Caco-2 (cell line): Measurements from ENCODE around the gene GNG14. TPM values are rescaled to one million over a fixed set of nuclear protein-coding genes. Genes with fewer than 3 reads are reported as not detected.

Experiments
- BruUV-seq: library from RNA; stranded (reverse); fragments of 400-500 nt; replicated peaks from 2 replicates; lab custom pipeline; 2021; lab: Mats Ljungman, UMichigan
- CTCF ChIA-PET: fragments of 300-600 bp; sonication (Branson Sonifier 250); formaldehyde crosslinking; loops from one replicate; lab custom pipeline; 2022; ENCODE audit warnings: antibody characterized with exemption; lab: Charles Lee
- POLR2A ChIA-PET: fragments of 300-600 bp; sonication (Branson Sonifier 250); formaldehyde crosslinking; loops from one replicate; lab custom pipeline; 2022; ENCODE audit warnings: antibody characterized with exemption; lab: Charles Lee
- DNase-seq, 2 experiments: peaks; one replicate each; pipeline versions ENCODE4 v3.0.0 to v3.0.0-alpha.2; 2020 to 2022
- H3K27me3 ChIP-seq: replicated peaks from 2 replicates; pipeline ENCODE4 v1.6.0; 2011; ENCODE audit warnings: low read length; ENCODE audit not compliant: control insufficient read depth, insufficient read depth
- H3K36me3 ChIP-seq: 2 replicates; pipeline ENCODE4 v1.5.1; 2011; ENCODE audit warnings: low read length; ENCODE audit not compliant: control insufficient read depth, insufficient read depth
- H3K4me1 ChIP-seq: fragments of 250-450 bp; sonication (Bioruptor Pico); 2 replicates; pipeline ENCODE4 v1.5.1; 2020; ENCODE audit warnings: mild to moderate bottlenecking
- H3K4me3 ChIP-seq: 2 replicates; pipeline ENCODE4 v1.5.1; 2011; ENCODE audit warnings: low read depth, mild to moderate bottlenecking, control low read depth, low read length
- H3K9me3 ChIP-seq: fragments of 250-450 bp; sonication (Bioruptor Pico); 2 replicates; pipeline ENCODE4 v1.5.1; 2020; ENCODE audit warnings: mild to moderate bottlenecking, moderate library complexity
- H3K27ac Mint-ChIP-seq: one replicate; pipeline ENCODE4 v1.8.0; 2022; ENCODE audit warnings: mixed read lengths; ENCODE audit not compliant: unreplicated experiment
- H3K27me3 Mint-ChIP-seq: one replicate; pipeline ENCODE4 v1.8.0; 2022; ENCODE audit warnings: mixed read lengths; ENCODE audit not compliant: insufficient read depth, unreplicated experiment
- H3K36me3 Mint-ChIP-seq: one replicate; pipeline ENCODE4 v1.8.0; 2022; ENCODE audit warnings: mild to moderate bottlenecking, mixed read lengths; ENCODE audit not compliant: insufficient read depth, unreplicated experiment
- H3K4me1 Mint-ChIP-seq: one replicate; pipeline ENCODE4 v1.8.0; 2022; ENCODE audit warnings: low read depth, mixed read lengths; ENCODE audit not compliant: unreplicated experiment
- H3K4me3 Mint-ChIP-seq: one replicate; pipeline ENCODE4 v1.8.0; 2022; ENCODE audit warnings: mild to moderate bottlenecking, moderate library complexity, mixed read lengths; ENCODE audit not compliant: unreplicated experiment
- H3K9me3 Mint-ChIP-seq: one replicate; pipeline ENCODE4 v1.8.0; 2022; ENCODE audit warnings: mixed read lengths; ENCODE audit not compliant: unreplicated experiment
- intact Hi-C: fragments of 100-400 bp; cut with micrococcal nuclease; formaldehyde crosslinking; loops from one replicate; pipeline ENCODE4 v1.10.0; 2022; ENCODE audit not compliant: unreplicated experiment
- total RNA-seq: library from RNA; stranded (reverse); gene quantifications from 2 replicates; pipeline ENCODE4 v1.2.3, GENCODE V29; 2022
- TF ChIP-seq, protein P1 (sequence below), 2 experiments: fragments of 200-600 bp in 1 of 2; IDR thresholded peaks; 1 replicate in 1 of 2; 2 replicates in 1 of 2; pipeline versions ENCODE4 v1.5.1 to v1.8.0; 2011 to 2022; ENCODE audit warnings: antibody characterized with exemption in 1 of 2, control low read depth in 1 of 2, inconsistent platforms in 1 of 2, low read depth in 1 of 2, low read length in 1 of 2, mild to moderate bottlenecking in 1 of 2, moderate library complexity in 1 of 2; ENCODE audit not compliant: insufficient read depth in 1 of 2, severe bottlenecking in 1 of 2, unreplicated experiment in 1 of 2

Gene GNG14
- total RNA-seq, 1 experiment from 2014 or later, result not detected

GRCh38 chr19:12664406-12665280, 23.2 kb upstream of the GNG14 start:
- peak in 1 of 2 experiments; percentile 53 for DNase-seq
- intact Hi-C loops, result no loop called here
- no peaks in the 10 kb centered on the region; the same call in none of the 2 replicates for H3K36me3 ChIP-seq
- CTCF ChIA-PET, result no interaction called here
- H3K27ac Mint-ChIP-seq, result no peak overlapping the region
- no peaks in the 10 kb centered on the region for H3K27me3 ChIP-seq
- no TSS peak for BruUV-seq
- H3K4me1 Mint-ChIP-seq, result peaks cover 8% of the 10 kb centered on the region
- H3K4me1 ChIP-seq, result peaks cover 12% of the 10 kb centered on the region
- TF ChIP-seq, protein P1, sequence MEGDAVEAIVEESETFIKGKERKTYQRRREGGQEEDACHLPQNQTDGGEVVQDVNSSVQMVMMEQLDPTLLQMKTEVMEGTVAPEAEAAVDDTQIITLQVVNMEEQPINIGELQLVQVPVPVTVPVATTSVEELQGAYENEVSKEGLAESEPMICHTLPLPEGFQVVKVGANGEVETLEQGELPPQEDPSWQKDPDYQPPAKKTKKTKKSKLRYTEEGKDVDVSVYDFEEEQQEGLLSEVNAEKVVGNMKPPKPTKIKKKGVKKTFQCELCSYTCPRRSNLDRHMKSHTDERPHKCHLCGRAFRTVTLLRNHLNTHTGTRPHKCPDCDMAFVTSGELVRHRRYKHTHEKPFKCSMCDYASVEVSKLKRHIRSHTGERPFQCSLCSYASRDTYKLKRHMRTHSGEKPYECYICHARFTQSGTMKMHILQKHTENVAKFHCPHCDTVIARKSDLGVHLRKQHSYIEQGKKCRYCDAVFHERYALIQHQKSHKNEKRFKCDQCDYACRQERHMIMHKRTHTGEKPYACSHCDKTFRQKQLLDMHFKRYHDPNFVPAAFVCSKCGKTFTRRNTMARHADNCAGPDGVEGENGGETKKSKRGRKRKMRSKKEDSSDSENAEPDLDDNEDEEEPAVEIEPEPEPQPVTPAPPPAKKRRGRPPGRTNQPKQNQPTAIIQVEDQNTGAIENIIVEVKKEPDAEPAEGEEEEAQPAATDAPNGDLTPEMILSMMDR (IDR thresholded peaks at IDR 0.05; ENCODE audit: insufficient read depth in 1 of 2, low read depth in 1 of 2, low read length in 1 of 2, severe bottlenecking in 1 of 2, unreplicated experiment in 1 of 2), result no peak
- no peak overlapping the region for H3K4me3 ChIP-seq
- no peaks in the 10 kb centered on the region for H3K9me3 Mint-ChIP-seq
- no peaks in the 10 kb centered on the region for H3K9me3 ChIP-seq
- no peaks in the 10 kb centered on the region for H3K27me3 Mint-ChIP-seq
- H3K4me3 Mint-ChIP-seq, result no peak overlapping the region
- POLR2A ChIA-PET, result interaction anchor here (0.7 kb wide), 1 partner anchor 17 kb away, joined by 3 read pairs; no protein-coding TSS in a partner anchor
- H3K36me3 Mint-ChIP-seq, result peaks cover 30% of the 10 kb centered on the region

DNA sequence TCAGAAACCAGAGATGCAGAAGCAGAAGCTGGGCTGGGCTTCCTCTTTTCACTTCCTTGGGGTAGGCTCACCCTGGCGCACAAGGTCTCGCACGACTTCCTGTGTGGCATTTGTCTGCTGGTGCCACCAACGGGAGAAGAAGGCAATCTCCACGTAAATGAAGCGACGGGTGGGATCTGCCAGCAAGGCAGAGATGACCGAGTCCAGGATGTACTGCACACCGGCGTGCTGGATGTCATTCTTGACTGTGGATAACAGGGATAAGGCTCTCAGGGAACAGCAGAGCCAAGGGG, 22.6 kb upstream of the GNG14 start:
- H3K4me1 ChIP-seq, result peaks cover 12% of the 10 kb centered on the region
- ChIA-PET CTCF (no interaction called here), POLR2A (no interaction called here)
- no peak overlapping the region for H3K4me3 Mint-ChIP-seq
- H3K36me3 ChIP-seq, result no peaks in the 10 kb centered on the region; the same call in none of the 2 replicates
- no peaks in the 10 kb centered on the region for H3K27me3 Mint-ChIP-seq
- no peak overlapping the region for H3K27ac Mint-ChIP-seq
- H3K9me3 Mint-ChIP-seq, result no peaks in the 10 kb centered on the region
- no TSS peak for BruUV-seq
- H3K9me3 ChIP-seq, result no peaks in the 10 kb centered on the region
- TF ChIP-seq, protein P1 (IDR thresholded peaks at IDR 0.05; ENCODE audit: insufficient read depth in 1 of 2, low read depth in 1 of 2, low read length in 1 of 2, severe bottlenecking in 1 of 2, unreplicated experiment in 1 of 2), result no peak
- H3K27me3 ChIP-seq, result no peaks in the 10 kb centered on the region
- no peak for DNase-seq
- intact Hi-C loops, result no loop called here
- H3K4me3 ChIP-seq, result no peak overlapping the region
- peaks cover 8% of the 10 kb centered on the region for H3K4me1 Mint-ChIP-seq
- H3K36me3 Mint-ChIP-seq, result peaks cover 36% of the 10 kb centered on the region

- Mint-ChIP-seq H3K27ac (peak overlapping the region; percentile 86), H3K4me1 (peaks cover 8% of the 10 kb centered on the region), H3K27me3 (no peaks in the 10 kb centered on the region), H3K9me3 (no peaks in the 10 kb centered on the region), H3K4me3 (peak overlapping the region; percentile 93), H3K36me3 (peaks cover 42% of the 10 kb centered on the region)
- Histone ChIP-seq H3K4me3 (peak overlapping the region; percentile 79), H3K4me1 (peaks cover 12% of the 10 kb centered on the region), H3K27me3 (no peaks in the 10 kb centered on the region), H3K9me3 (no peaks in the 10 kb centered on the region), H3K36me3 (no peaks in the 10 kb centered on the region; the same call in none of the 2 replicates)
- CTCF ChIA-PET, result interaction anchor here (0.6 to 1.2 kb wide), 6 partner anchors 22 to 1540 kb away, joined by 3 to 5 read pairs (median 3); partner anchors contain the start of gene ZNF700
- POLR2A ChIA-PET, result interaction anchor here (0.7 kb wide), 1 partner anchor 225 kb away, joined by 3 read pairs; the partner anchor contains the start of gene ZNF443
- intact Hi-C loops, result loop anchor here (1.0 kb wide), 1 partner anchor 55 kb away; the partner anchor contains the start of genes ZNF490 and ZNF791
- TSS peak; percentile 11 for BruUV-seq
- TF ChIP-seq, protein P1 (IDR thresholded peaks at IDR 0.05; ENCODE audit: insufficient read depth in 1 of 2, low read depth in 1 of 2, low read length in 1 of 2, severe bottlenecking in 1 of 2, unreplicated experiment in 1 of 2), result no peak
- no peak for DNase-seq
Observed at GRCh38 chr19:12665671-12666264, 22.0 kb upstream of the GNG14 start.
